Activated CD4-positive, alpha-beta T cell treated with anti-CD3 and anti-CD28 coated beads for 24 hours (primary cell): ENCODE results near the gene CTNNBIP1.

ENCODE experiments used
- DNase-seq, 2 donors: peaks; one replicate each; pipeline ENCODE4 v3.0.0-alpha.2; 2020; ENCODE audit warnings: low read depth in 2 of 2

Gene CTNNBIP1

GRCh38 chr1:9853249-9853595, 56.8 kb downstream of the CTNNBIP1 start:
- DNase-seq, result no peak

GRCh38 chr1:9852410-9853248, 57.4 kb downstream of the CTNNBIP1 start:
- no peak for DNase-seq

DNA sequence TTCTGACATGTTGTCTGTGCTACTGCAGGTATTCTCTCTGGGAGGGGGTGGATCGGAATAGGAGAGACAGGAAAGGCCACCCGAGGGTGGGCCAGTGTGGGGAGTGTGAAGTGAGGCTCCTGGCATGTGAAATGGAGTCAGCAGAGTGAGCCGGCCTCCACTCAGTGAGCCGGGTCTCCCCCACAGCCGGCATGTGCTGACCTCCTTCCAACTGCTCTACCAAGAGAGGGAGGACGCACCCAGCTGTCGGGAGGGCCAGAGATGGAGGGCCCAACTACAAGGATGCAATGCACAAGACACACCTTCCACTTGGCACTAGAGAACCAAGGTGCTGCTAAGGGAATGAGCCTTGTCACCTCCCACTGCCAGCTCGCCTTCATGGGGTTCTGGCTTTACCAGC, 58.1 kb downstream of the CTNNBIP1 start:
- no peak for DNase-seq

DNA sequence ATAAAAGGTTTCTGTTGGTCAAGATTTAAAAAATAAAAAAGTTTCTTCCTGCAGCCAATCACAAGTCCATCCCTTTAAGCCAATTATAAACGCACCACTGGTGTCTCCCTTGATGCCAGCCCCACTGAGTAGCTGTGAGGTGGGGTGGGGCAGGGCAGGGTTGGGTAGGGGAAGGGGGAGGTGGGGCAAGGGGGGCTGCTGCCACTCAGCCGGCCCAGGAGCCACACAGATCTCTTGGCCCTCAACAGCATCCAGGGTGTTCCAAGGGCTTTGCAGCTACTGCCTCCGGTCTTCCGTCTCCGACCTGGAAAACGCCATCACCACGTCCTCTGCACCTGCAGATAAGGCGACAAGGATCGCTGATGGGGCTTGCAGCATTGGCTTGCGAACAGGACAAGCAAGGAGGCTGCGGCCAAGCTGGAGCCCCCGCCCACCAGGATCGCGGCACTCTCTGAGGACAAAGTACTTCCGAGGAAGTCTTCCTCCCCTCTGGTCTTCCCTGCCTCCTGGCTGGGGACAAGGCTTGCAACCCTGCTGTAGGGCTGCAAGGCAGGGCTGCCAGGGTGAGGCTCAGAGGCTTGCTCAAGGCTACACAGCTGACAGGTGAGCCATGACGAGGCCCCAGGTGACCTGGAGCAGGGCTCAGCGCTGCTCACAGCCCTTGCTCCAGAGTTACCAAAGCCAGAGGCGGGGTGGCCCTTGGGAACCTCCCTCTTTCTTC, 59.5 kb downstream of the CTNNBIP1 start:
- DNase-seq, result no peak

DNA sequence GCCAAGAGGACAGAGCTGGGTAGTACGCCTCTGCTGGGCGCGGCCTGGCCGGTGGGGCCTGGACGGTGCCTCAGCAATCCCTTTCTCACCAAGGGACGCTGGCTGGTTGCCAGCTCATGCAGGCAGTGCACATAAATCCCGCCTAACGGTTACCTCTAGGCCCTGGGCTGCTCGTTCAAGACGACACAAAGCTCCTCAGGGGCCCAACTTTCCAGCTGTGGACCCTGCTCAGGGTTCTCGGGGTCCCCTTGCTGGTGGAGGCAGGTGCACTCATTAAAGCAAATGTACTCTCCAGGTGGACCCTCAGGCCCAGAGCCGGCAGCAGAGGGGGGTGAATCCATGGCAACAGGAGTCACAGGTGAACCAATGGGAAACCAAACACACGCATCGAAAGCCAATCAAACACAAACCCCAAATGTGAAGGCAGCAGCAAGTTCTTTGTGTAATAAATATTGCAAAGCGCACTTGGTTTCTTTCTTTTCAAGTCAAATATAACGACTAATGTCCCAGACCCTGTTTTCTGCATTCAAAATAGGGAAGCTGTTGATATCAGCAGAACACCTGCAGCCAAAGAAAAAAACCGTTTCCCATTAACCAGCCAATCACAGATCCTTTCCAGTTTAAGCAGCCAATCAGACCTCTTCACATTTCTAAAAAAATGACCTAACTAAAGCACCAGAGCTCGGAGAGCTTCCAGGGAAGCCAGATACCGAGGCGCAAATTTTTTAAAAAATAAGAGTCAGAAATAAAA, 60.2 kb downstream of the CTNNBIP1 start:
- no peak for DNase-seq

DNA sequence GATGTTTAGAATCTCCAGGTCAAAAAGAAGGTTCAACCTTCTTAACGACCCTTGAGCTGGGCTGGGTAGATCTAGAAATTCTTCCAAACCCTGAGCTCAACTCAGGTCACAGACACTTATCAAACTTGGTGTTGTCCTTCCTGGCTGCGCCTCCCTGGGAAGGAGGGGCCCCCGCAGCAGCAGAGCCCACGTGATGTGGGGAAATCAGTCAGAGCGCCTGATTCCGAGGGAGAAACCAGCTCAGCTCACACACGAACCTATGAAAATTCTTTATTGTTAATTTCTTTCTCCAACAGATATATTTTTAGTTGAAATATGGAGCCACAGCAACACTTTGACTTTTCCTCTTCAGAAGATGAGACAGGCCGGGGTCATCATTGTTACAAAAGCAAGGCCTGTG, 62.0 kb downstream of the CTNNBIP1 start:
- DNase-seq, result no peak

- no peak for DNase-seq
These were observed 62.8 kb downstream of the CTNNBIP1 start for GRCh38 chr1:9847269-9847668.

- DNase-seq, result no peak
These were observed 63.4 kb downstream of the CTNNBIP1 start for GRCh38 chr1:9846611-9847171.

DNA sequence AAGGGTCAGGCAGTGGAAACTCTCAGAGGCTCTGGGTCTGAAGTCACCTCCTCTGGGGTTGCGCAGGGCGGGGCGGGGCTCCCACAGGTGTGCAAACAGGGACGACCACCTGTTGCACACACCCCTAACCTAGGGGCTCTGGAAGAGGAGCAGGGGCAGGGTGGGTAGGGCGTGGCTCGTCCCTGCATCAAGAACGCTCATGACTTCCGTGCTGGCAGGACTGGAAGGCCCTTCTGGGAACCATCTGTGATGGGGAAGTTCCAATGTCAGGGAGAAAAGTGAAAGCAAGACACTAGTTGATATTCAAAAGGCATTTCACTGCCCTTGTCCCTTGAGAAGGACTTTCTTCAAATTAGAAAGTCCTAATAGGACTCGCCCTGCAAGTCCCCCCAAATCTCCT, 64.2 kb downstream of the CTNNBIP1 start:
- DNase-seq, result no peak

DNA sequence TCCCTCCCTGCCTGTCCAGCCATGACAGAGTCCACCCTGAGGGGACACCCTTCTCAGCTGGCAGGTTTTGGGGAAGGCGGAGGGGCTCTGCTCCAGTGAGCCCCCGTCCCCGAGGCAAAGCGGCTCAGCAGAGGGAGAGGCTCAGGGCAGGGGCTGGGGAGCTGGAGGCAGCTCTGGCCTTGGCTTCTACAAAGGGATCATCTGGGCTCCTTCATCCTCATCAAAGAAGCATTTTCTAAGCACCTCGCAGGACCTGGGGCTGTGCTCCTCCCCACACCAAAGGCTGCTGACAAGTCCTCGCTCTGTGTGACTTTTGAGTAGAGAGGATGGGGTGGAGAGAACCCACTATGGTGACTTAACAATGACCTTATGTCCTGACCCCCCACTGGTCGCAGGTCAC, 65.3 kb downstream of the CTNNBIP1 start:
- DNase-seq, result no peak

DNA sequence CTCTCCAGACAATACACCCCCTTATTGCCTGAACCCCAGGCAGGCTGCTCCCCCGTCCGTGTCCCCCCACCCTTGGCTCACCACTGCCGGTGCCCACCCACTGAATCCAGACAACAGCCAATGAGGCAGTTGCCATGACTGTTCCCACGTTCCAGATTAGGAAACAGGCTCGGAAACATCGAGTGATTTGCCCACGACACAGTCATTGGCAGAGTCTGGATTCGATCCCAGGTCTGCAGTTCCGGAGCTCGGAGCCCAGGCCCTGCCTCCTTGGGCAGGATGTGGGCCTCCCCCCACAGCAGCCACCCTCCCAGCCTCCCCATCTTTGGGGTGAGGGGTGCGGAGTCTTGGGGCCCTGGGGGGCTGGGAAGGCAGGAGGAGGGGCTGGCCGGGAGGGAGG, 66.0 kb downstream of the CTNNBIP1 start:
- no peak for DNase-seq

- no peak for DNase-seq
These were observed 66.5 kb downstream of the CTNNBIP1 start for GRCh38 chr1:9843576-9843945.

DNA sequence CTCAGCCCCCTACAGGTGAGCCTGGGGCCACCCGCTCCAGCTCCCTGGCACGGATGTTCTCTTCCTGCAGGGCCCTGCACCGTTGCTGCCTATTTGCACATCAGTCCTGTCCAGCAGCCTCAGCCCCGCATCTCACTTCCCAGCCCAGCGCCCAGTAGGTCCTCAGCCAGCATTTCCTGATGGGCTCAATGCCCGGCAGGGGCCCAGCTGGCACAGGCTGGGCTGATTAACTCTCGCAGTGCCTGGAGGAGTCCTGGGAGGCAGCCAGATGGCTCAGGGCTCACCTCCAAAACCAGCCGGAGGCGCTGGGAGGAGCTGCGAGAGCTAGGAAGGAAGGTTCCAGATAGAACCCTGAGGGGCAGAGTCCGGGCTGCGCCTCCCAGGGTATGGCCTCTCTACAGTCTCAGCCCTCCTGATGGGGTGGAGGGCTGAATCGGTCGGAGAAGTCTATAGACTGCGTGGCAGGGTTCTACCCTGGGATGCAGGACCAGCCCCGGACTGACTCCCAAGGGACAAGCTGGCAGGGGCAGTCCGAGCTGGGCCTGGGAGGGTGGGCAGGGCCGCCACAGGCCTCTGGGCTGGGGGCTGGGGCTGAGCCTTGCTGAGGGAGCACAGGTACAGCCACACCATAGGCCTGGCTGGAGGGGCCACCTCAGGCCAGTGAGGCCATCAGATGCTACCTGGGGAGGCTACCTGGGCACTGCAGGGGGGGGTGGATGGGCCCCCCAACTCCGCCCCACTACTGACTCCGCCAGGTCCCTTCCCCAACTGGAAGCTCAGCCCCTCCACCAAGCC, 67.1 kb downstream of the CTNNBIP1 start:
- no peak for DNase-seq

DNA sequence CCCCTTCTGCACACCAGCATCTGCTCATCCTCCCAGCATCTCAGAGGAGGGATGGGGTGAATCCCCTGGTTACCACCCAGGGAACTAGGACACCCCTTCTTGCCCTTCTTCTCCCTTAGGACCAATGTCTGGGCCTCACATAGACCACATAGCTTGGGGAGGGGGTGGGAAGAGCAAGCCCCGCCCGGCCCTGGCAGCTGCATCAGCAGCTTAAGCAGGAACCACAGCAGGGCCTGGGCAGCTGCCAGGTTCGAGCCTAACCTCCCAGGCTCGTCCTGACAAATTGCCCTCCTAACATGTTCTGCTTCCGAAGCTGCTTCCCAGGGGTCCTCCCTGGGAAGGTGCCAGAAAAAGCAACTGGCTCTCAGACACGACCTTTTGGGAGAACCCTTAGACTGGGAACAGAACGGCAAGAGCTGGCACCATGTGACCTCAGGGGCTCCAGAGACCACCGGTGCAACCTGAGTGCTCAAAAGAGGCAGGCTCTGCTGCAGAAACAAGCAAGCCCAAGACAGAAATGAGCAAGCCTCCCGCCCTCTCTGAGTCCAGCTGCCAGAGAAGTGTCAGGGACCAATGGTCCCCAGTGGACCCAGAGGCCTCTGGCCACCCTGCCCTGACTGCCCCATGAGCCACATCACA, 67.9 kb downstream of the CTNNBIP1 start:
- DNase-seq, result no peak

GRCh38 chr1:9841460-9841859, 68.6 kb downstream of the CTNNBIP1 start:
- DNase-seq, result no peak

GRCh38 chr1:9840176-9840575, 69.9 kb downstream of the CTNNBIP1 start:
- DNase-seq, result no peak

GRCh38 chr1:9838946-9839345, 71.1 kb downstream of the CTNNBIP1 start:
- DNase-seq, result no peak

GRCh38 chr1:9836632-9836960, 73.5 kb downstream of the CTNNBIP1 start:
- DNase-seq, result no peak

DNA sequence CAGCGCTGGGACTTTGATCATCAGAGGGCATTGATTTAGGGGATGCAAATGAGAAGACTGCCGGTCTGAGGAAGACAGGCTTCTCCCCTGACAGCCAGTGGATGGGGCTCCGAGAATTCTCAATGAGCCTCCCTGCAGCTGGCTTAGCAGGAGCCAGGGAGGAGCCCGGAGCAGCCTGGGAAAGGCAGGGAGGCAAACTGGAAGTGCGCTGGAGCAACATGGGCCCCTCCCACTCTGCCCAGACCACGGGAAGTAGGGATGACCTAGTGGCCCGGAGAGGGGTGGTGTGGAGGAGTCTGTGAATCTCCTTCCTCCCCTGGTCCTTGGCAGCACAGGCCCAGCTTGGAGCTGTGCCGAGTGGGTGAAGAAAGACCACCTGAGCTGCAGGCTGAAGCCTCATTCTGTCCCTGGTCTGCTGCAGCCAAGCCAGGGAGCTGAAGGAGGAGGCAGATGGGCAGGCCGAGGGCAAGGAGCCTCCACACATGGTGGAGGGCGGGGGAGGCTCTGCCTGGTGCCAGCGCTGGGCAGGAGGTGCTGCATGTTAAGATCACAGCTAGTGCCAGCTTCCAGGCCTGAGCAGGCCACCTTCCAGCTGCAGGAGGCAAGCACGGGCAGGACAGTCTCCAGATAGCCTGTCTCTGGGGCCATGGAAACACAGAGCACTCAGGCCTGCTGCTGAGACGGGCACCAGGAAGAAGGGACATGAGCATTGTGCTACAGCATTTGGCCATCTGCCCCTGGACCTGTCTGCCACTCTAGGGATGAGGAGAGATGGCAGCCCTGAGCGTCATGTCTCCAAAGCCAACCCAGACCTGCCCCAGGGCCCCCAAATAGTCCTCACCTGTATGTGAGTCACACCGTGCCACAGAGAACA, 74.1 kb downstream of the CTNNBIP1 start:
- DNase-seq, result no peak

GRCh38 chr1:9835404-9835757, 74.7 kb downstream of the CTNNBIP1 start:
- DNase-seq, result no peak
